Loucy (cell line): ENCODE data around the gene CYTH1.
A peak's percentile ranks its signal among the peaks of the same experiment; 100 is the strongest.

Experiments
- H2AFZ ChIP-seq: fragments of 200-600 bp; sonication (generic); 2 replicates; pipeline ENCODE4 v1.6.0; 2016; ENCODE audit warnings: antibody characterized with exemption, mild to moderate bottlenecking, low read length, moderate library complexity
- H3F3A ChIP-seq: fragments of 200-600 bp; 2 replicates; pipeline ENCODE4 v1.6.0; 2016; ENCODE audit warnings: antibody characterized with exemption, low read depth, mild to moderate bottlenecking
- H3K27me3 ChIP-seq: fragments of 200-600 bp; sonication (generic); 2 replicates; pipeline ENCODE4 v1.6.1; 2014; ENCODE audit warnings: low read length, mild to moderate bottlenecking; ENCODE audit not compliant: insufficient read depth, poor library complexity, severe bottlenecking
- H3K36me3 ChIP-seq: fragments of 200-600 bp; sonication (generic); 2 replicates; pipeline ENCODE4 v1.6.1; 2016; ENCODE audit warnings: low read length; ENCODE audit not compliant: insufficient read depth
- H3K4me1 ChIP-seq: fragments of 200-600 bp; sonication (generic); 2 replicates; pipeline ENCODE4 v1.5.1; 2014; ENCODE audit warnings: low read length, mild to moderate bottlenecking; ENCODE audit not compliant: insufficient read depth, poor library complexity, severe bottlenecking
- H3K4me2 ChIP-seq: fragments of 200-600 bp; sonication (generic); 2 replicates; pipeline ENCODE4 v1.6.0; 2014; ENCODE audit warnings: antibody characterized with exemption, low read length, low read depth, mild to moderate bottlenecking; ENCODE audit not compliant: poor library complexity, severe bottlenecking
- H3K4me3 ChIP-seq: fragments of 200-600 bp; sonication (generic); 2 replicates; pipeline ENCODE4 v1.5.1; 2014; ENCODE audit warnings: low read length, mild to moderate bottlenecking, mixed read lengths; ENCODE audit not compliant: poor library complexity, severe bottlenecking
- H3K79me2 ChIP-seq: fragments of 200-600 bp; sonication (generic); 2 replicates; pipeline ENCODE4 v1.6.1; 2014; ENCODE audit warnings: low read length; ENCODE audit not compliant: insufficient read depth
- H3K9ac ChIP-seq: fragments of 200-600 bp; sonication (generic); 2 replicates; pipeline ENCODE4 v1.6.0; 2014; ENCODE audit warnings: mild to moderate bottlenecking, low read depth, low read length, moderate library complexity; ENCODE audit not compliant: poor library complexity, severe bottlenecking
- H3K9me2 ChIP-seq: fragments of 200-600 bp; sonication (generic); replicated peaks from 2 replicates; pipeline ENCODE4 v1.6.1; 2016; ENCODE audit warnings: low read depth, low read length, mixed read lengths
- H3K9me3 ChIP-seq: fragments of 200-600 bp; sonication (generic); 2 replicates; pipeline ENCODE4 v1.6.1; 2014; ENCODE audit warnings: mild to moderate bottlenecking, antibody characterized with exemption, low read length, low read depth; ENCODE audit not compliant: insufficient read depth
- H4K20me1 ChIP-seq: fragments of 200-600 bp; sonication (generic); 2 replicates; pipeline ENCODE4 v1.6.0; 2014; ENCODE audit warnings: antibody characterized with exemption, low read length, mild to moderate bottlenecking; ENCODE audit not compliant: insufficient read depth, poor library complexity, severe bottlenecking
- CTCF ChIP-seq: fragments of 200-600 bp; sonication (generic); conservative IDR thresholded peaks from 2 replicates; pipeline ENCODE4 v1.5.1; 2014; ENCODE audit warnings: mild to moderate bottlenecking, antibody characterized with exemption, low read length
- EZH2phosphoT487 ChIP-seq: fragments of 200-600 bp; IDR thresholded peaks from 2 replicates; pipeline ENCODE4 v1.6.1; 2018; ENCODE audit warnings: antibody characterized with exemption, mild to moderate bottlenecking, moderate library complexity, borderline replicate concordance

Gene CYTH1

GRCh38 chr17:78667741-78668640 is 114.1 kb downstream of the CYTH1 start:
- Histone ChIP-seq H3F3A (peaks cover 11% of the 10 kb centered on the region), H3K36me3 (peaks cover 10% of the 10 kb centered on the region; the same call in 1 of the 2 replicates), H3K4me2 (no peak overlapping the region), H3K79me2 (no peaks in the 10 kb centered on the region), H4K20me1 (no peaks in the 10 kb centered on the region), H3K4me3 (no peak overlapping the region), H3K4me1 (peaks cover 39% of the 10 kb centered on the region), H3K27me3 (no peaks in the 10 kb centered on the region), H3K9ac (no peak overlapping the region), H2AFZ (no peak overlapping the region), H3K9me2 (no peaks in the 10 kb centered on the region), H3K9me3 (no peaks in the 10 kb centered on the region)
- no peak for TF ChIP-seq CTCF
- no peak for TF ChIP-seq EZH2phosphoT487

- Histone ChIP-seq H3K4me2 (peak overlapping the region; percentile 83), H3F3A (peaks cover 11% of the 10 kb centered on the region), H3K9me2 (no peaks in the 10 kb centered on the region), H3K36me3 (peaks cover 2% of the 10 kb centered on the region; the same call in 1 of the 2 replicates), H3K4me3 (no peak overlapping the region), H4K20me1 (no peaks in the 10 kb centered on the region), H3K79me2 (no peaks in the 10 kb centered on the region), H3K9me3 (no peaks in the 10 kb centered on the region), H3K27me3 (no peaks in the 10 kb centered on the region), H2AFZ (no peak overlapping the region), H3K9ac (peak overlapping the region; percentile 66), H3K4me1 (peaks cover 39% of the 10 kb centered on the region)
- TF ChIP-seq CTCF (no peak), EZH2phosphoT487 (no peak)
Observed at GRCh38 chr17:78667091-78667490, 115.0 kb downstream of the CYTH1 start.

- no peaks in the 10 kb centered on the region for H3K9me3 ChIP-seq
- no peaks in the 10 kb centered on the region for H3K79me2 ChIP-seq
- TF ChIP-seq EZH2phosphoT487 (no peak), CTCF (no peak)
- H4K20me1 ChIP-seq: no peaks in the 10 kb centered on the region
- H3K4me3 ChIP-seq: peak overlapping the region; percentile 61
- H2AFZ ChIP-seq: peak overlapping the region; percentile 29; the same call in 1 of the 2 replicates
- peaks cover 11% of the 10 kb centered on the region for H3F3A ChIP-seq
- H3K27me3 ChIP-seq: no peaks in the 10 kb centered on the region
- no peaks in the 10 kb centered on the region; the same call in 1 of the 2 replicates for H3K36me3 ChIP-seq
- peak overlapping the region; percentile 83 for H3K4me2 ChIP-seq
- H3K9ac ChIP-seq: peak overlapping the region; percentile 66
- H3K4me1 ChIP-seq: peaks cover 39% of the 10 kb centered on the region
- no peaks in the 10 kb centered on the region for H3K9me2 ChIP-seq
Observed at GRCh38 chr17:78665952-78666920, 115.8 kb downstream of the CYTH1 start.
